ENCODE results near the gene TIMELESS.
"Not testable (repeated sequence)": the region's sequence is repeated elsewhere in the genome, so short reads cannot be mapped to it uniquely, and the experiment has no call there.

TIMELESS gene, protein sequence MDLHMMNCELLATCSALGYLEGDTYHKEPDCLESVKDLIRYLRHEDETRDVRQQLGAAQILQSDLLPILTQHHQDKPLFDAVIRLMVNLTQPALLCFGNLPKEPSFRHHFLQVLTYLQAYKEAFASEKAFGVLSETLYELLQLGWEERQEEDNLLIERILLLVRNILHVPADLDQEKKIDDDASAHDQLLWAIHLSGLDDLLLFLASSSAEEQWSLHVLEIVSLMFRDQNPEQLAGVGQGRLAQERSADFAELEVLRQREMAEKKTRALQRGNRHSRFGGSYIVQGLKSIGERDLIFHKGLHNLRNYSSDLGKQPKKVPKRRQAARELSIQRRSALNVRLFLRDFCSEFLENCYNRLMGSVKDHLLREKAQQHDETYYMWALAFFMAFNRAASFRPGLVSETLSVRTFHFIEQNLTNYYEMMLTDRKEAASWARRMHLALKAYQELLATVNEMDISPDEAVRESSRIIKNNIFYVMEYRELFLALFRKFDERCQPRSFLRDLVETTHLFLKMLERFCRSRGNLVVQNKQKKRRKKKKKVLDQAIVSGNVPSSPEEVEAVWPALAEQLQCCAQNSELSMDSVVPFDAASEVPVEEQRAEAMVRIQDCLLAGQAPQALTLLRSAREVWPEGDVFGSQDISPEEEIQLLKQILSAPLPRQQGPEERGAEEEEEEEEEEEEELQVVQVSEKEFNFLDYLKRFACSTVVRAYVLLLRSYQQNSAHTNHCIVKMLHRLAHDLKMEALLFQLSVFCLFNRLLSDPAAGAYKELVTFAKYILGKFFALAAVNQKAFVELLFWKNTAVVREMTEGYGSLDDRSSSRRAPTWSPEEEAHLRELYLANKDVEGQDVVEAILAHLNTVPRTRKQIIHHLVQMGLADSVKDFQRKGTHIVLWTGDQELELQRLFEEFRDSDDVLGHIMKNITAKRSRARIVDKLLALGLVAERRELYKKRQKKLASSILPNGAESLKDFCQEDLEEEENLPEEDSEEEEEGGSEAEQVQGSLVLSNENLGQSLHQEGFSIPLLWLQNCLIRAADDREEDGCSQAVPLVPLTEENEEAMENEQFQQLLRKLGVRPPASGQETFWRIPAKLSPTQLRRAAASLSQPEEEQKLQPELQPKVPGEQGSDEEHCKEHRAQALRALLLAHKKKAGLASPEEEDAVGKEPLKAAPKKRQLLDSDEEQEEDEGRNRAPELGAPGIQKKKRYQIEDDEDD

DNA sequence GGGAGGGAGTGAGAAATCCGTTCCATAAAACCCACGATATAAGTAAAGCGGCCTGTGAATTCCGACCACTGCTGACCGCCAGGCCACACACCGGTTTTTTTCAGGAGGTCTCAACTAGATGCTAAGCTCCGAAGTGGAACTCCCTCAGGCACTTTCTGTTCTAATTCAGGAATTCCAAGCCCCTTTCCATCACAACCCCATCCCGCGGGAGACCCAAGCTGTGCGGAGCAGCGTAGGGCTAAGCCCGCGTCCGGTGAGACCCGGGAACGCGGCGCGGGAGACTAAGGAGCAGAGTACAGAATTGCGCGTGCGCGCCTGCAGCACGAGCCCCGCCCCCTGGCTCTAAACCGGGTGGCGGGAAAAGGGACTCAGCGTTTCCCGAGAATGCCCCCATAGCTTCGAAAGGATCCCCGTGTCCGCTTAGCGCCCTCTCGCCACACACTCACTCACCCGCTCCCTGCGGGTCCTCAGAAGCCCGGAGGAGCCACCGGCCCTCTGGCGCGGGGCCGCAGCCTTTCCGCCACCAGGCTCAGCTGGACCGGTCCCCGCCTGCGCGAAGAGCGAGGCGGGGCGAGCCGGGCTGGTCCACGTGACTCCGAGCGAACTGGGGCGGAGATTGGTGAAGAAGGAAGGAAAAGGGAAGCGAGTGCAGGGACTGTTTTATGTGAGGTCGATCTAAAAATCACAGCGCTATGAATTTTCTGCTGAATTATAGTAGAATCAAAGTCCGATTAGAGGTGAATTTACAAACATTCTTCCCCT lies at the start of gene TIMELESS:
TSS of gene TIMELESS (minus strand) at position 567 of the 762 bp plus-strand sequence. CDS start 15,256 bp downstream, outside the sequence.
- DNase-seq (ENCODE audit: low read depth): peak; percentile 72

DNA sequence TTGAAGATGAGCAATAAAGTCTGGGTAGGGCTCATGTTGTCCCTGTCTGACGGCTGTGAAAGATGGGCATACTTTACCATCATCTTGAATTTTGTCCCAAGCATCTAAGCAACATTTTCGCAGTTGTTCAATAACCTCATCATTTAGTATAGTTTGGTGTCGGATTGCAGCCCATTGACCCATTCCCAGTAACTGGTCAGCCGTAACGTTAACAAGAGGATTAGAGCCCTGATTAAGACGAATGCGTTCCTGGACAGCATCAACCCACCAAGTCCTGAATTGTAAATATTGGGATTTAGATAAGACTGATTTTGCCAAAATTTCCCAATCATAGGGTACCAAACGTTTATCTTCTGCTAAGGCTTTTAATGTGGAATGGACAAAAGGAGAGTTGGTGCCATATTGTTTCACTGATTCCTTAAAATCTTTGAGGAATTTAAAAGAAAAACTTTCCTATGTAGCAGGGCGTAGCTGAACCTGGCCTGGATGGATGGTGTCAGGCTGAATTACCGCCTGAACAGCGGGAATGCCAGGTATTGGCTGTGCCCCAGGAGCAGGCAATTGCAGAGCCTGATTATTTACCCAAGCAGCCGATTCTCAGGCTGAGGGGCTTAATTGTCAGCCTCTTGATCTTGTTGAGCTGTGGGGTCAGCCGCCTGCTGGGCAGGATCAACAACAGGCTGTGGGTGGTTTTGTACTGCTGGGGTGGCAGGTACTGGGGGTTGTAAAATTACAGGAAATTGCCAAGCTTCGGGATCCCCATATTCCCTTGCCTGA lies 49.1 kb upstream of the TIMELESS start:
- DNase-seq (ENCODE audit: low read depth): not testable (repeated sequence)

DNA sequence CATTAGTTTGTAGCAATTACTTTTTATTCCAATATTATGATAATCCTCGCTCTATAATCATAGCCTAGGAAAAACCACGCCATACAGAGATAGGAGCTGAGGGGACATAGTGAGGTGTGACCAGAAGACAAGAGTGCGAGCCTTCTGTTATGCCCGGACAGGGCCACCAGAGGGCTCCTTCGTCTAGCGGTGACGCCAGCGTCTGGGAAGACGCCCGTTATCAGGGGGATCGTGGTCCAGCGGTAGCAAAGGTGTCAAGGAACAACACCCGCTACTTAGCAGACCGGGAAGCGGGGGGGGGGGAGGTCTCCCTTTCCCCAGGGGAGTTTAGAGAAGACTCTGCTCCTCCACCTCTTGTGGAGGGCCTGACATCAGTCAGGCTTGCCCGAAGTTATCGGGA lies 47.5 kb upstream of the TIMELESS start:
- peak; percentile 35 for DNase-seq (ENCODE audit: low read depth)

DNA sequence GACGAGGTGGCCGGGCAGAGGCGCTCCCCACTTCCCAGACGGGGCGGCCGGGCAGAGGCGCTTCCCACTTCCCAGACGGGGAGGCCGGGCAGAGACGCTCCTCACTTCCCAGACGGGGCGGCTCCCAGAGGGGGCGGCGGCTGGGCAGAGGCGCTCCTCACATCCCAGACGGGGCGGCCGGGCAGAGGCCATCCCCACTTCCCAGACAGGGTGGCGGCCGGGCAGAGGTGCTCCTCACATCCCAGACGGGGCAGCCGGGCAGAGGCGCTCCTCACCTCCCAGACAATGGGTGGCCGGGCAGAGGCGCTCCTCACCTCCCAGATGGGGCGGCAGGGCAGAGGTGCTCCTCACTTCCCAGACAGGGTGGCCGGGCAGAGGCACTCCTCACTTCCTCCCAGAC lies 45.3 kb upstream of the TIMELESS start:
- DNase-seq (ENCODE audit: low read depth): not testable (repeated sequence)

DNA sequence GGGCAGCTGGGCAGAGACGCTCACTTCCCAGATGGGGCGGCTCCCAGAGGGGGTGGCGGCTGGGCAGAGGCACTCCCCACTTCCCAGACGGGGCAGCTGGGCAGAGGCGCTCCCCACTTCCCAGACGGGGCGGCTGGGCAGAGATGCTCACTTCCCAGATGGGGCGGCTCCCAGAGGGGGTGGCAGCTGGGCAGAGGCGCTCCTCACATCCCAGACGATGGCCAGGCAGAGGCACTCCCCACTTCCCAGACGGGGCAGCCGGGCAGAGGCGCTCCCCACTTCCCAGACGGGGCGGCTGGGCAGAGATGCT lies 44.8 kb upstream of the TIMELESS start:
- DNase-seq (ENCODE audit: low read depth): not testable (repeated sequence)

DNA sequence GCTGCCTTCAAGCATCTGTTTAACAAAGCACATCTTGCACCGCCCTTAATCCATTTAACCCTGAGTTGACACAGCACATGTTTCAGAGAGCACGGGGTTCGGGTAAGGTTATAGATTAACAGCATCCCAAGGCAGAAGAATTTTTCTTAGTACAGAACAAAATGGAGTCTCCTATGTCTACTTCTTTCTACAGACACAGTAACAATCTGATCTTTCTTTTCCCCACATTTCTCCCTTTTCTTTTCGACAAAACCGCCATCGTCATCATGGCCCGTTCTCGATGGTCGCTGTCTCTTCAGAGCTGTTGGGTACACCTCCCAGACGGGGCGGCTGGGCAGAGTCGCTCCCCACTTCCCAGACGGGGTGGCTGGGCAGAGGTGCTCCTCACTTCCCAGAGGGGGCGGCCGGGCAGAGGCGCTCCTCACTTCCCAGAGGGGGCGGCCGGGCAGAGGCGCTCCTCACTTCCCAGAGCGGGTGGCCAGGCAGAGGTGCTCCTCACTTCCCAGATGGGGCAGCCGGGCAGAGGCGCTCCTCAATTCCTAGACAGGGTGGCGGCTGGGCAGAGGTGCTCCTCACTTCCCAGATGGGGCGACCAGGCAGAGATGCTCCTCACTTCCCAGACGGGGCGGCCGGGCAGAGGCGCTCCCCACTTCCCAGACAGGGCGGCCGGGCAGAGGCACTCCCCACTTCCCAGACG lies 44.3 kb upstream of the TIMELESS start:
- not testable (repeated sequence) for DNase-seq (ENCODE audit: low read depth)

DNA sequence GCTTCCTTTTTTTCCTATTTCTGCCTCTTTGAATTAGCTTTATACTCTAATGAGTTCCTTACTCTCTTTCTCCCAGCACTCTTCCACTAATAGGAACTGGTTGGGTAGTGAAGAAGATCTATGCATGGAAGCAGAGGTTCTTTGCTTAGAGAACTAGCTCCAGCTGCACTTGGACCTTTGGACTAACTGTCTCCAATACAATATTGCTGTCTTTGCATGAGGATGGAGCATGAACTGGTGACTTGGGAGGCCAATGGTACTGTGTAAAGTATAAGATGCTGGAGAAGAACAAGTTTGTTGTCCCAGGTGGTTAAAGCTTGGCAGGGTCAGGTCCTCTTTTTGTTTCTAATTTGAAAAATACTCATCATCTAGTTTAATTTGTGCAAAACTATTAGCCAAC lies 41.1 kb upstream of the TIMELESS start:
- DNase-seq (ENCODE audit: low read depth): no peak

DNA sequence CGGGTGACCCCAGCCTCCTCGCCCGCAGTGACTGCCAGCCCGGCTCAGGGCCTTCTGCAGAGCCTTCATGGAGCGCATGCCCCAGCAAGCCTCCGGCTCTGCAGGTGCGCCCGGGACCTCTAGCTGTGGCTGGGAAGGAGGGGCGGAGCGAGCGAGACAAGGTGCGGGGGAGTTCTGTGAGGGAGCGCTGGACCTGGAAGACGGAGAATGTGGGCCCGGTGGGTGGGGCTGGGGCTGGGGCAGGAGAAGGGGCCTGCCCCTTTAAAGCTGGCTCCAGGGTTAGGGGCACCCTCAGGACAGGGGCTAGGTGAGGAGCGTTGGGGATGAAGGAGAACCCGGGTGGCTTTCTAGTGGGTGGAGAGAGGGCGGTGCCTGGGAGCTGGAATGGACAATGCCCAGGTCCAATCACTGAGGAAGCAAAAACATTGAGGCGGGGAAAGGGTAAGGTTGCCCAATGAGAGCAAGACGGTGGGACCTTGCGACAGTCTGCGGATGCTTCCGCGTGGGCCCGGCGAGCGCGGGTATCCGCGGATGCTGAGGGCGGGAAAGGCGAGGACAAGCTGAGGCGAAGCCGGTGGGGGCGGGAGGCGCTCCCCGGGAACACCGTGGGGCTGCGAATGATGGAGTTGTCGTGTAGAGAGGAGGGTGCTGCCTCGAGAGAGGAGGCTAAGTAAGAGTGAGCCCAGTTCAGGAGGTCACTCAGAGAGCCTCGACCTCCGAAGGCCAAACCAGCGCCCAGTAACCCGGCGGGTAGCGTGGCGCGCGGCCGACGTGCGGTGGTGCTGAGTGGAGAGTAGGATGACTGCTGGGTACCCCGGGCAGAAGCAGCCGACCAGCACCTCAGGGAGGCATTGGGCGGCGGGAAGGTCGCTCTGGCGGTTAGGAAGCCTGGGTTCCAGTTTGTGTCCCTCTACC lies 39.1 kb upstream of the TIMELESS start, which contains the start of gene GLS2:
TSS of gene GLS2 (minus strand) at position 121 of the 915 bp plus-strand sequence. CDS start at position 78, 43 bp downstream.
- peak; percentile 38 for DNase-seq (ENCODE audit: low read depth)

DNA sequence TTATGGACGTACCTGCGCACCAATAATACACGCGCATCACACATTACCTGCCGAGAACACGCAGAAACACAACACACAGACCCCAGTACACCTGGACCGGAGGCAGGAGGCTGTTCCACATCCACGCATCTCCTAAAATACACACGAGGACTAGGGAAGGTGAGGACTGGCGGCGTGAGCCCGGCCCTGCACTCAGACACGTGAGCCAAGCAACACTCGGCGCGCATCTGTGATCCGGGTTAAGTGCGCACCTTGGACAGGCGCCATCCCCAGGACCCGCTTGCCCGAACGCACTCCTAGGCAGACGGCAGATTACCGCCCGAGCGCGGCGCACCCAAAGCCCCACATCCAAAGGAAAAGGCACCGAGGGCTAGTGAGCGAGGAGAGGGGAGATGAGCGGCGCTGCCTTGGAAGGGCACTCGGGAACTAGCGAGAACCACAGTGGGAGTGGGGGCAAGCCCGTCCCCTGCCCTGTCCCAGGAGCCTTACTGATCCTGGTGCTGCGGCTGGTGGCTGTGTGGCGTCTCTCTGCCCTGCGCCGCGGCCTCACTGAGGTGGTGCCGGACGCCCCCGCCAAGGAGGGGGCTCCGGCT lies 38.3 kb upstream of the TIMELESS start:
- DNase-seq (ENCODE audit: low read depth): no peak

DNA sequence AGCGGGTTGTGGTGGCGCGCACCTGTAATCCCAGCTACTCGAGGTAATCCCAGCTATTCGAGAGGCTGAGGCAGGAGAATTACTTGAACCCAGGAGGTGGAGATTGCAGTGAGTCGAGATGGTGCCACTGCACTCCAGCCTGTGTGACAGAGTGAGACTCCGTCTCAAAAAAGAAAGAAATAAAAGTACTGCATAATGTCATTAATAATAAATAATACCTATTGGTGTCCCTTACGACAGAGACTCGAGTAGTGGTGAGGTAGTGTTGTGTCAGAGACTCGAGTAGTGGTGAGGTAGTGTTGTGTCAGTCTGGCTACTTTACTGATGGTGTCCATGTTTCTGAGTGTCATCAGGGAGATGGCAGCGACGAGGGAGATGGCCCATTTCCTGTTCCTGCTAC lies 37.5 kb upstream of the TIMELESS start:
- no peak for DNase-seq (ENCODE audit: low read depth)

DNA sequence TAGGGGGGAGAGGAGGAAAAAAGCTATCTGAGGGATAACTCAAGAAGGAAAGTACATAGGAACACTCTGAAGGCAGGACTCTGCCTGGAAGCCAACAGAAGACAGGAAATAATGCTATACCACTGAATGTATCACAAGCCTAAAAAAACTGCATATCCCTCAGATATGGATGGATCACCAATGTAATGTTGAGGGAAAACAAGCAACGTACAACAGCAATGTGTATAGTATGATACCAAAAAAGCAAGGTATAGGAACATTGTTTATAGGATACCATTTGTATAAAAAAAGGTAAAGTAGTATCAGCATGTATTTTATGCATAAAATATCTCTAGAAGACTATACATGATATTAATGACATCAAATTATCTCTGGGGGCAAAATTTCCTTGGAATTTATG lies 35.3 kb upstream of the TIMELESS start:
- no peak for DNase-seq (ENCODE audit: low read depth)

DNA sequence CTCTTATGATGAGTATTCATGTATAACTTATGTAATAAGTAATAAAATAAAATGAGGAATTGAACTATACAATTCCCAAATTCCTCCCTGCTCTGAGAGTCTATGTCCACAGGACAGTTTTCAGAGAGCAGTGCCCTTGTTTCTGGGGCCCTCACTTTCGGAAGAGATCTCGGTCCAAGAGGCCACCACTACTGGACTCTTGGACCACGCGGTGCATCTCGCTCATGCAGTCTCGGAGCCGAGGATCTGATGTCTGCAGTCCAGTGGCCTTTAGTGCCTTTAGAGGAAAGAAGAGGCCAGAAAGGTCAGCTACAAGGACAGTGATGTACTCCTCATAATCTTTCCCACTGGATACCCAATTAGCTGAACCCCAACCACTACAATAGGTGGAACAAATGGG lies 30.4 kb upstream of the TIMELESS start:
- no peak for DNase-seq (ENCODE audit: low read depth)

DNA sequence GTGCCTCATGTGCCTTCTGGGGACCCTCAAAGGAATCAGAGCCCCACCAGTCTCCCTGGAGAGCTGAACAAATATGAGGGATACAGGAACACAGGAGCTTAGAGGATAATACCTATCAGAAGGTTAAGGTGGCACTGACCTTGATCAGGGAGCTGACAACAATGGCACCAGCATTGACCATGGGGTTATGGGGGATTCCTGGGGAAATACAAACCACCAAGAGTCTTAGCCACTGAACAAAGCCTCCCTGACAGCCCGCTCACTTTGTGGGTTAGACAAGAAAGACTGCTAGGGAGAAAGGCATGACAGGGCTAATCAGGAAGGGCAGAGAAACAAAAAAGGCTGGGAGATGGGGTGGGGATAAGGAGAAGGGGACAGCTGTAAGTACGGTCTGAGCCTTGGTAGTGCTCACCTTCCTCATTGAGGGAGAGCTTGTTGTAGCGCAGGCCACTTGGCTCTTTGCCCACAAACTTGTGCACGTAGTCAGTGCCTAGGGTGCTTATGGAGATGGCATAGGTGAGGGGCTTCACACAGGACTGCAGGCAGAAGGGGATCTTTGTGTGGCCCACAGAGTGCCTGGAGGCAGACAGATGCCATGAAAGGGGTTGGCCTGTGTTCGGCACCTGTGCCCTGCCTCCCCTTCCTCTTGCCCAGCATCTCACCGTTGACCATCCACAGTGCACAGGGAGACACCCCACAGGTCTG lies 28.4 kb upstream of the TIMELESS start:
- DNase-seq (ENCODE audit: low read depth): no peak

DNA sequence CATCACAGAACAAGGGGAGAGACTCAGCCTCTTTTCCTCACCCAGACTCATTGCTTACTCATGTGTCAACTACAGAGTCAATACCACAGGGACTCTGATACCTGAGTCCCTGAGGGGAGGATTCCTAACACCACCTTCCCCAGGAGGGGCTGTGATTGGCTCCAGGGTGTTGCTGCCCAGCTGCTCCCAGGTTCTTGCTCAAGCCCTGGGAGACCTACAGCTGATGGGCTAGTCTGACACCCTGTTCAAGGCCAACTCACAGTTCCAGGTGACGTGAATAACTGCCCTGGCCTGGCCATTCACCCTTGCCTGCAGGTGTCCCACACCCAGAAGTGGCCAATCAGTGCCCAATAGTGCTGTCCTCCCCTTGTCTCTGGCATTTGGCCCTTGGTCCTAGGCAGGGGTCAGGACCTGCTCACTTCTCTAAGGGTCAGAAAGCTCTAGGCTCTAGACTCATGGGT lies 27.8 kb upstream of the TIMELESS start:
- no peak for DNase-seq (ENCODE audit: low read depth)

DNA sequence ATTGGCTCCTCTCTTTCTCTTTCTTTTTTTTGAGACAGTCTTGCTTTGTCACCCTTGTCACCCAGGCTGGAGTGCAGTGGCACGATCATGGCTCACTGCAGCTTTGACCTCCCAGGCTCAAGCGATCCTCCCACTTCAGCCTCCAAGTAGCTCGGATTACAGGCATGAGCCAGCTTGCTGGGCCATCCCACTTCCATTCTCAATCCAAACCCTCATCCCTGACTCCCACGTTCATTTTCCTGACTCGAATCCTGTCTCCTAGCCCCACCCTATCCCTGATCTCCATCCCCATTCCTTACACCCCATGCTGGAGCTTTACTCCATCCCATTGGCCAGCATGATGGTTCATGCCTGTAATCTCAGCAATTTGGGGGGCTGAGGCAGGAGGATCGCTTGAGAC lies 26.9 kb upstream of the TIMELESS start:
- DNase-seq (ENCODE audit: low read depth): no peak

DNA sequence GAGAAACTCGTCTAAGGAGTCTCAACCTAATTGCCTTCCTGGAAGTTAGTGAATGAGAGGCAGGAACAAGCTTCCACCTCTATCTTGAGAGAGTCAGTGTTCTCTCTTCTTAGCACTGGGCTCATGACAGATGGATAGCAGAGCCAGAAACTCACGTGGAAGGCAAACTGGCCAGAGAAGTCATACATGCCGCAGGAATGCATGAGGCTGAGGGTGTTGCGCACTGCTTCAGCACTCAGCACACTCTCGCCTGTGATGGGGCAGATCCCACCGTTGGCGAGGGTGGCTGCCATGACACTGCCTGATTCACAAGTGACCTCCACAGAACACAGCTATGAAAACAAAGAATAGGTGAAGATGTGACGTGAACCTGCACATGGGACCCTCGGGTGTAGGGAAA lies 25.2 kb upstream of the TIMELESS start:
- no peak for DNase-seq (ENCODE audit: low read depth)

DNA sequence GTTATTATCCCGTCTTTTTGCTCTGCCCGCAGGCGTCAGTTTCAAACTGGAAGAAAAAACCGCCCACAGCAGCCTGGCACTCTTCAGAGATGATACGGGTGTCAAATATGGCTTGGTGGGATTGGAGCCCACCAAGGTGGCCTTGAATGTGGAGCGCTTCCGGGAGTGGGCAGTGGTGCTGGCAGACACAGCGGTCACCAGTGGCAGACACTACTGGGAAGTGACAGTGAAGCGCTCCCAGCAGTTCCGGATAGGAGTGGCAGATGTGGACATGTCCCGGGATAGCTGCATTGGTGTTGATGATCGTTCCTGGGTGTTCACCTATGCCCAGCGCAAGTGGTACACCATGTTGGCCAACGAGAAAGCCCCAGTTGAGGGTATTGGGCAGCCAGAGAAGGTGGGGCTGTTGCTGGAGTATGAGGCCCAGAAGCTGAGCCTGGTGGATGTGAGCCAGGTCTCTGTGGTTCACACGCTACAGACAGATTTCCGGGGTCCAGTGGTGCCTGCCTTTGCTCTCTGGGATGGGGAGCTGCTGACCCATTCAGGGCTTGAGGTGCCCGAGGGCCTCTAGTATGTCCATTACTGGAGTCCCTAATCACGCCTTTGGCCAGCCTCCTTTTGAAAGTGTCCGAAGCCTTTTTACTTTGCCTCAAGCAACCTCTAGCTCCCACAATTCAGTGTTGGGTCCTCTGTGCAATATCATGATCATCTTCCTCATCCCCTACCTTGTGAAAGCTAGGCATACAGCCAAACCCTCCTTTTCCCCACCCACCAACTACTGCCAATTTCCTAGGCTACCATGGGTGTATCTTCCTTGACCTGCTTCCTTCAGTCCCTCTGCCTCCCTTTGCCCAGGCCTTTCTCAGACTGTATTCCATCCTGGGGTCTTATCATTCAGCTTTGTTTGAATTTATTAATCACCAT lies 20.0 kb upstream of the TIMELESS start:
- no peak for DNase-seq (ENCODE audit: low read depth)

All from stimulated activated CD8-positive, alpha-beta memory T cell treated with anti-CD3 and anti-CD28 coated beads, Interleukin-15, amount 100 ng/mL, for 24 hours (primary cell).